Measurements from ENCODE around the gene IPPK.

IPPK gene

GRCh38 chr9:92686954-92687353, 17.0 kb upstream of the IPPK start:
- no peak for DNase-seq (ENCODE audit: low spot score)

GRCh38 chr9:92685022-92685421, 15.1 kb upstream of the IPPK start:
- DNase-seq (ENCODE audit: low spot score), result no peak

- no peak for DNase-seq (ENCODE audit: low spot score)
These were observed 12.3 kb upstream of the IPPK start for GRCh38 chr9:92682269-92682668.

- no peak for DNase-seq (ENCODE audit: low spot score)
These were observed 10.5 kb upstream of the IPPK start for GRCh38 chr9:92680166-92681119.

- no peak for DNase-seq (ENCODE audit: low spot score)
These were observed 9.7 kb upstream of the IPPK start for GRCh38 chr9:92679413-92680165.

GRCh38 chr9:92671323-92671722, 1.4 kb upstream of the IPPK start:
- peak; percentile 48 for DNase-seq (ENCODE audit: low spot score)

- DNase-seq (ENCODE audit: low spot score), result peak; percentile 74
These were observed 423 bp downstream of the IPPK start for GRCh38 chr9:92669527-92669889.

- DNase-seq (ENCODE audit: low spot score), result peak; percentile 88
These were observed 995 bp downstream of the IPPK start for GRCh38 chr9:92668746-92669526.

- no peak for DNase-seq (ENCODE audit: low spot score)
These were observed 2.9 kb downstream of the IPPK start for GRCh38 chr9:92666912-92667532.

GRCh38 chr9:92666236-92666635, 3.7 kb downstream of the IPPK start:
- no peak for DNase-seq (ENCODE audit: low spot score)

- DNase-seq (ENCODE audit: low spot score), result no peak
These were observed 4.1 kb downstream of the IPPK start for GRCh38 chr9:92665836-92666235.

GRCh38 chr9:92664394-92665152, 5.4 kb downstream of the IPPK start:
- DNase-seq (ENCODE audit: low spot score), result no peak

GRCh38 chr9:92663951-92664350, 6.0 kb downstream of the IPPK start:
- DNase-seq (ENCODE audit: low spot score), result no peak

- no peak for DNase-seq (ENCODE audit: low spot score)
These were observed 6.8 kb downstream of the IPPK start for GRCh38 chr9:92663126-92663525.

GRCh38 chr9:92661743-92662142, 8.2 kb downstream of the IPPK start:
- no peak for DNase-seq (ENCODE audit: low spot score)

- no peak for DNase-seq (ENCODE audit: low spot score)
These were observed 8.8 kb downstream of the IPPK start for GRCh38 chr9:92661127-92661526.

- DNase-seq (ENCODE audit: low spot score), result no peak
These were observed 9.7 kb downstream of the IPPK start for GRCh38 chr9:92660266-92660665.

- DNase-seq (ENCODE audit: low spot score), result no peak
These were observed 10.3 kb downstream of the IPPK start for GRCh38 chr9:92659601-92660000.

- DNase-seq (ENCODE audit: low spot score), result no peak
These were observed 11.3 kb downstream of the IPPK start for GRCh38 chr9:92658611-92659010.

- no peak for DNase-seq (ENCODE audit: low spot score)
These were observed 11.8 kb downstream of the IPPK start for GRCh38 chr9:92658176-92658575.

Measured in GM03348 (cell line).